ENCODE results near the gene PLEKHH1. TPM values are rescaled to one million over a fixed set of nuclear protein-coding genes. Genes with fewer than 3 reads are reported as not detected.
A peak's percentile ranks its signal among the peaks of the same experiment; 100 is the strongest.

The PLEKHH1 gene
- total RNA-seq, 1 donor from 2014 or later, result 0.13 TPM

DNA sequence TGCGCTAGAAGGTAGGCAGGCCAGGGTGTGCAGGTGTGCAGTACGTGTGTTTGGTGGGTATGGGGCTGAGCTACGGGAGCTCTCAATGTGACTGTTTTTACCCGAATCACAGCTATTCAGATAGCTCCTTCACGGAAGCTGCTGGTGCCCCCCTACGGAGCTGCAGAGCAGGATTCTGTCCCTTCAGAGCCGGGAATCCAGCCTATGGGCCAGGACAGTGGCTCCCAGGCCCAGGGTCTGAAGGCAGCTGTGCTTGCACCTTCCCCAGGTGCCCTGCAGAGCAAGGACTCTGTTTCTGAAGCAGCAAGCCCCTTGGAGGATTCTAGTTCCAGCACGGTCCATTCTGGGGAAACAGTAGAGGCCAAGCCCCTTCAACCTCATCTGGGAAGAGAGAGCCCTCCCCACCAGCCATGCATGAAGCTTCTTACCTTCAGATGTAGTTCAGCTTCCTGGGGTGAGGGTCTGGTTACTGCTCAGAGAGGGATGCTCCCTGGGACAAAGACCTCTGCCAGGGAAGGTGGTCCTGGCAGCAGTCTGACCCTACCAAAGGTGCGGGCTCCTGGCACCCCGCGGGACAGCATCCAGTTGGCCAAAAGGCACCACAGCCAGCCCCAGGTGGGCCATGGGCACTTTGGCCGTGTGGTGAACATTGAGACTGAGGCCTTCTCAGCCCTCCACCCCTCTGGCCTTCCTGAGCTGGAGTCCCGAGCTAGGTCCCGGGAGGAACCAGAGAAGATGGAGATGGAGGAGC, 29.1 kb downstream of the PLEKHH1 start:
- DNase-seq (ENCODE audit: low read depth in 2 of 2), result no peak

DNA sequence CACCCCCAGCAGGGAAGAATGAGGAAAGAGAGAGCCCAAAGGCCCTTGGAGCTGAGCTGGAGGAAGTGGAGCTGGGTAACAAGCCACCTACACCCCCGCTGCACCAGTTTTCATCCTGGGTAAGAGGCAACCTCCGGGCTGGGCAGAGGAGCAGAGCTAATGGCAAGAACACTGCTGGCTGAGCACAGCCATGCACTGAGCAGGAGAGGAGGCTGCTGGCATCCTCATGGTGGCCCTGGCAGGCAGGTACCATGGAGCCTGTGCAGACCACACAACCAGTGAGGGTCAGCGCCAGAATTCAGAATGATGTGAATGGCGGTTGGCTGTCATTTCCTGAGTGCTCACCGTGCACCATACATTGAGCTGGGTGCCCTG, 29.7 kb downstream of the PLEKHH1 start:
- no peak for DNase-seq (ENCODE audit: low read depth in 2 of 2)

DNA sequence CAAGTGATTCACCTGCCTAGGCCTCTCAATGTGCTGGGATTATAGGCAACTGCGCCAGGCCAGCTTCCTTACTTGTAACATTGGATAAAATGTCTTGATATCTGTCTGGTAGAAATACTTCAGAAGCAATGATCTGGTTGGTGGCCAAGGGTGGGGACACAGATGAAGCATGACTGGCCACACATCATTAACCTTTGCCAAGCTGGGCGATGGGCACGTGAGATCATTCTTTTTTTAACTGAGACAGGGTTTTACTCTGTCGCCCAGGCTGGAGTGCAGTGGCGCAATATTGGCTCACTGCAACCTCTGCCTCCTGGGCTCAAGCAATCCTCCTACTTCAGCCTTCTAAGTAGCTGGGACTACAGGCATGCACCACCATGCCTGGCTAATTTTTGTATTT, 31.1 kb downstream of the PLEKHH1 start:
- no peak for DNase-seq (ENCODE audit: low read depth in 2 of 2)

DNA sequence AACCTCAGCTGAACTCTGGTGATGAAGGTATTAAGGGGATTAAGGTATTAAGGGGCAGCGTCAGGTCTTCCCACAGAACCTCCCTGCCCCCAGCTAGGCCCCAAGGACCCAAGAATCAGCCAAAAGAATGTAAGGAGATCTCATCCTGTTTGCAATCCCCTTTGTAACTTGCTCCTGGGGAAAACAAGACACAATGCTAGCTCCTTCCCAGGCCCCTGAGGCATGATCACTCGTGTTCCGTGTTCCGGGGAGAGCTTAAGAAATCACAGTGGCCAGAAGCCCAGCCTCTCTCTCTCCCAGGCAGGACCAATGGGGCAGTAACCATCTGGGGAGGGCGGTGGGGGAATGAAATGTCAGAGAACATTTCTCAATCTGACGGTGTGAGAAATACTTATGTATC, 33.8 kb downstream of the PLEKHH1 start:
- DNase-seq (ENCODE audit: low read depth in 2 of 2), result no peak

DNA sequence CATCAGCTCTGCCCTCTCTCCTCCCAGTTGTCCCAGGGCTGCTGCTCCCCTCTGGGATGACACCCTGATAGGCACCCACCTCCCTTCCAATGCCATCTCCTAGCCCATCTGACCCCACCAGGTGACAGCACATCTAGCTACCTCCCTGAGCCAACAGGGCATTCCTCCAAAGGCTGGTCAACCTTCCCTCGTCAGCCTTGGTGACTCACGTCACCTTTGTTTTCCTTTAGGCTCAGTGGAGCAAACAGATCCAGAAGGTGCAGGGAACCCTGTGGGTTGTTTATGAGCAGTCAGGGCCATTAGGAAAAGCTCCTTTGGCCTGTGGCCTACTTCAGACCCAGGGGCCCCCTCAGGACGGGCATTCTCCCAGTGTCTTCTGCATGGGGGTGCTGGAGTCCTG, 34.6 kb downstream of the PLEKHH1 start:
- no peak for DNase-seq (ENCODE audit: low read depth in 2 of 2)

DNA sequence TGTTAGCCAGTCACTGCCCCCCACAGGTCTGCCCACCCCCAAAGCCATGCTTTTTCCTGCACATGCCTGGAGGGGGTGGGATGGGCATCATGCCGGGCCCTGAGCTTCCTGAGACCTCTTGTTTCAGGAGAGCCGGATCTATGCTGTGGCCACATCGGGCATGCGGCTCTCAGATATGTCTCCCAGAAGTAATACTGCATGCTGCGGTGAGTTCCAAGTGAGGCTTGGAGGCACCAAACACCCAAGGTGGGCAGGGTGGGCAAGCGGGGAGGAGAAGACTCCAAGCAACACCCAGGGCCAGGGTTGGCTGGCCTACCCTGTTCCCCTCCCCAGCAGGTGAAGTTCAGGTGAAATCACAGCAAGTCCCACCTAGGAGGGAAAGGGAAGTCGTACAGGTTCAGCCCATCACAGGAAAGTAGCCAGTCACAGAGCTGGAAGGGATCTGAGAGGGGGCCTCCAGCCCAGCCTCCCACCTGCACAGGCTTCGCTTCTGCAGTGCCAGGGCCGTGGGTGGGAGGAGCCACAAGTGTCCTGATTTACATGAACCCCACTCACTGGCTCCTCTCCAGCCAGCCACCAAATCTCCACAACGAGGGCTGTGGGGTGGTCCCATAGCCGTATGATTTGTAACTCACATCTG, 36.0 kb downstream of the PLEKHH1 start:
- DNase-seq (ENCODE audit: low read depth in 2 of 2), result no peak

DNA sequence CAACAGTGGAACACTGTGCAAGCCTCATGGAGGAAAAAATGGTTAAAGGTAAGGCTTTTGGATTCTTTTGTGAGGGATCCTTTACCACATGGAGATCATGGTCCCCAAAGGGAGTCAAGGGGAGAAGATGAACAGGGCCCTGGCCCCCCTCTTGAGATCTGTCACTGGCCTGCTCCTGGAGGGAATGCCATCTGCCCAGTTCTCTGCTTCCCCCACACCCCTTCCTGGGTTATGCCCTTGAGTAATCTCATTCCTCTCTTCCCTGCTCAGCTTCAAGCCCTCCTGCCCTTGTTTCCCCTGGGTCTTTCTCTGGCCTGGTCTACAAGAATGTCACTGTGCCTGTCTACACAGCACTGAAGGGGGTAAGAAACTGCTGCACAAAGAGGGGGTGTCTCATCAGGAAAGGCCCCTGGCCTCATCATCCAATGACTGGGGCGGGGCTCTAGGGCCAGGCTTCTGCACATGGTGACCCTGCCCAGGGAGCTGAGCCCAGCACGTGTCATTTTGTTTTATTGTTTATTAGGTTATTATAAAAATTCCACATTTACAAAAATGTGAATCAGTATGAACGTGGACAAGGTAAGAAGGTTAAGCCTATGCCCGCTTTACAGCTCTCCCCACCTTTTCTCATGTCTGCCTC, 36.7 kb downstream of the PLEKHH1 start:
- no peak for DNase-seq (ENCODE audit: low read depth in 2 of 2)

DNA sequence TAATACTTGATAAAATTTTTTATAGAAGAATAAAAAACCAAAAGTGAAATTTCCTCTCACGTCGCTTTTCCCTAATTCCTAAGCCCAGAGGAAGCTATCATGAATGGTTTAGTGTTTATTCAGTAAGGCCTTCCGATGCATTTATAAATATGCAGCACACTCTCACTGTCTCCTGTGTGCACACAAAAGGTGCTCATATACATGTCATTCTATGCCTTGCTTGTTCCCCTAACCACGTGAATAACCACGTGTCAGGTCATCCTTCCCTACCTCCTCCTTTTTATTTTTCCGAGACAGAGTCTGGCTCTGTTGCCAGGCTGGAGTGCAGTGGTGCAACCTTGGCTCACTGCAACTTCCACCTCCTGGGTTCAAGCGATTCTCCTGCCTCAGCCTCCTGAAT, 37.4 kb downstream of the PLEKHH1 start:
- no peak for DNase-seq (ENCODE audit: low read depth in 2 of 2)

DNA sequence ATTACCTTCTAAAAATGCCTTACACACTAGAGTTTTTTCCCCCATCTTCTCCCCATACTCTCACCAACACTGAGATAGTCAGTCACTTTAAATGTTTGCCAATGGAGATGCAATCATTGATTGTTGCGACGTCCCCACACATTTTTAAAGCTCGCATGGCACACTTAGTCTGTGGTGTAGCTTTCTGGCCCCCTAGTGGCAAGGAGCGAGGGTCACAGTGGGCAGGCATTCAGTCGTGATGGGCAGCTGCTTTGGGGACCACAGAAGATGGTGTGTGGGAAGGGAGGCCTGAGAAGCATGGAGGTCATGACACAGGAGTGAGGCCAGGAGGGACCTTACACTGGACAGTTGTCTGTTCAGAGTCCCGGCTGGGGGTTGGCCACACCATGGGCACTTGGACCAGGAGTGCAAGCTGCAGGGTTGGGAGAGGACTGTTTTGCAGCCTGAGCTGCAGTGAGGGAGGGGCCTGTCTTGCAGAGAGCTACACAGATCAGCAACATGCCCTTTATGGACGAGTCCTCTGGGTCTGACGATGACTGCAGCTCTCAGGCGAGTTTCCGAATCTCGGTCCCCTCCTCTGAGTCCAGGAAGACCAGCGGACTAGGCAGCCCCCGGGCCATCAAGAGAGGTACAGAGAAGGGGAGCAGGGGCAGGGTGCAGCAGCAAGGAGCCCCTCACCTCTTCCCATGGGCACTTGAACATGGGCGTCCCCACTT, 38.3 kb downstream of the PLEKHH1 start:
- DNase-seq (ENCODE audit: low read depth in 2 of 2), result peak; percentile 36 to 59

DNA sequence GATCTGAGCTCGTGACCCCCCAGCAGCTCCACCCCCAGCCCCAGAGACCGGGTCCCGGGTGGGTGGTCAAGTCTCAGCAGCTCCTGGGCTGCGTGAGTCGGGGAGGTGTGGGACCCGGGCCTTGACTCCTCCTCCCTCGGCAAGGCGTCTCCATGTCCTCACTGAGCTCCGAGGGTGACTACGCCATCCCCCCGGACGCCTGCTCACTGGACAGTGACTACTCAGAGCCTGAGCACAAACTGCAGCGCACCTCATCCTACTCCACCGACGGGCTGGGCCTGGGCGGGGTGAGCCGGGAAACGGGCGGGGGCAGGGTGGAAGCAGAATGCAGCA, 38.9 kb downstream of the PLEKHH1 start:
- DNase-seq (ENCODE audit: low read depth in 2 of 2), result no peak

DNA sequence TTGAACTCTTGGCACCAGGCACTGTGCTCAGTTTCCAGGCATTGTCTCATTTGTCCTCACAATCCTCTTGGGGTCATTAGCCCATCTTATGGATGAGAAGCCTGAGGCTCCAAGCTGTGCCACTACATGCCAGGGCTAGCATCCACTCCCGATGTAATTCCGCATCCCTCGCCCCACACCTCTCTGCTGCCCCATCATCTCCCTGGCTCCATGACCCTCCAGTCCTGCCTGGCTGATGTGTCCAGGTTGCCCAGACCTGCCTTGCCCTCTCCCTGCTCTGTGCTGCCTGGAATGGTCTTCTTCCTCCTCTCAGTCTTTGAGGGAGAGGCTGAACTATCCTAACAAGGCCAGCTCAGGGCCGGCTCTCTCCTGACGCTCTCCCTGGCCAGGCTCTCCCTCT, 39.5 kb downstream of the PLEKHH1 start:
- DNase-seq (ENCODE audit: low read depth in 2 of 2), result no peak

DNA sequence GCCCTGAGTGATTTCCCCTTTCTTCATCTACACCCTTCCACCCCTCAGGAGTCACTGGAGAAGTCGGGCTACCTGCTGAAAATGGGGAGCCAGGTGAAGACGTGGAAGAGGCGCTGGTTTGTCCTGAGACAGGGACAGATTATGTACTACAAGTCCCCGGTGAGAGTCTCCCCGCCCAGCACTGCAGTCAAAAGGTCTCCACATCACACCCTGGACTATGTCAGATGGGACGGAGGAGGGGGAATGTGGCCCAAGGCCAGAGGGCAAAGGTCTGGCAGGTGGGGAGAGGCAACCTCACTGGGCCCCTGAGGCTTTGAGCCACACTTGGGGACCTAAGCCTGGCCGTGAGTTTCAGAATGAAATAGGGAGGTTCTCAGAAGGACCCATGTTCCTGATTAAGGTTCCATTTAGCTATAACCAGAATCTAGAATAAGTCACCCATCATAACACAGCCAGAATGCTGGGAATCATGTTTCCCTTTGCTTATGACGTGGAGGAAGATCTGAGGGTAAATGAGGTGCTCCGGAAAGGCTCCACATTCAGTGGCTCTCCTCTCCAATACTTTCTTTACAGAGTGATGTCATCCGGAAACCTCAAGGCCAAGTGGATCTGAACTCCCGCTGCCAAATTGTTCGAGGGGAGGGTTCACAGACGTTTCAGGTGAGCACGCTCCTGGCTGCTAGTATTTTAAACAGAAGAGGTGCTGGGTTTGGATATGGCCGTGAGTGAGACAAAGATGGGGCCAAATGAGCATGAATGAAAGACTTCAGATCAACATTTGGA, 40.3 kb downstream of the PLEKHH1 start:
- no peak for DNase-seq (ENCODE audit: low read depth in 2 of 2)

DNA sequence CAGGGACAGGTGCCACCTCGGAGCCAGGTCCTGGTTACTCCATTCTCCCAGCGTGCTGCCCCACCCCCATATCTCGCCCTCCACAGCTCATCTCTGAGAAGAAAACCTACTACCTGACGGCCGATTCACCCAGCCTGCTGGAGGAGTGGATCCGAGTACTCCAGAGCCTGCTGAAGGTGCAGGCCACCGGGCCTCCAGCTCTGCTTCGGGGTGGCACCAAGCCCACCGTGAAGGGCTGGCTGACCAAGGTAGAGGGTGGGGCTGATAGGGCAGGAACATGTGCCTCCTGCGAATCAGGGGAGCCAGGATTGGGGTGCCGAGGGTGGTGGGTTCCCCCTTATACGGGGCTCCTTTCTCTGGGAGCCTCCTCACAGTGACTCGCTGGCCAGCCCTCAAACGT, 41.1 kb downstream of the PLEKHH1 start:
- DNase-seq (ENCODE audit: low read depth in 2 of 2), result no peak

DNA sequence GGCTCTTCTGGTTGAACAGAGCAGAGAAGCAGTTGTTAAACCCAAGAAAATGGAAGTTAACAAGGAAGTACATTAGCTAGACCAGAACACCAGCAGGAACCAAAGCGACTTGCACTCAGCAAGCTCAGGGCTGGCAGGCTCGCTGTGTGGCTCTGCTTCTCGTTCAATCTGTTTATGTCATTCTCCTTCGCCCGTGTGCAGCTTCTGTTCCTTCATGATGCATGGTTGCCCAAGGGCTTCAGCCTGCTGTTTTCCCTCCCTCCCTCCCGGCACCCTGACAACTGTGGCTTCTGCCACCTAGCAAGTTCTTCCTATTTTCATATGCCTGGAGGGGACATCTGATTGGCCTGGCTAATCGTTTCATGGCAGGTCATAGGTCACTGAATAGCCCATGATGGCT, 41.7 kb downstream of the PLEKHH1 start:
- DNase-seq (ENCODE audit: low read depth in 2 of 2), result no peak

DNA sequence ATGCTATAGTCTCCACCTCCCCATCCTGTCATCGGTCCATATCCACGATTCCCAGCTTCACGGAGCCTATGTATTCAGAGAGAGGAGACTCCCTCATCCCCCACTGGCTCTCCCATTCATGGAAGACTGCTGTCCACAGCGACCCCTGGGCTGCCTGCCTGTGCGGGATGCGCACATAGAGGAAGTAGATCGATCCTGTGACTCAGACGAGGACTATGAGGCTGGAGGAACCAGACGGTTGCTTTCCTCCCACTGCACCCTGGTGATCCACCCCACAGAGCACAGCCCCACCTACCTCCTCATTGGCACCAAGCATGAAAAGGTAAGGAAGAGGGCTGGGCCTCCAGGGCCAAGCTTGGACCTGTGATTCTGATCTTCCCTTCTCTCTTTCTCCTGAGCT, 42.6 kb downstream of the PLEKHH1 start:
- DNase-seq (ENCODE audit: low read depth in 2 of 2), result peak in 1 of 2 donors; percentile 5

DNA sequence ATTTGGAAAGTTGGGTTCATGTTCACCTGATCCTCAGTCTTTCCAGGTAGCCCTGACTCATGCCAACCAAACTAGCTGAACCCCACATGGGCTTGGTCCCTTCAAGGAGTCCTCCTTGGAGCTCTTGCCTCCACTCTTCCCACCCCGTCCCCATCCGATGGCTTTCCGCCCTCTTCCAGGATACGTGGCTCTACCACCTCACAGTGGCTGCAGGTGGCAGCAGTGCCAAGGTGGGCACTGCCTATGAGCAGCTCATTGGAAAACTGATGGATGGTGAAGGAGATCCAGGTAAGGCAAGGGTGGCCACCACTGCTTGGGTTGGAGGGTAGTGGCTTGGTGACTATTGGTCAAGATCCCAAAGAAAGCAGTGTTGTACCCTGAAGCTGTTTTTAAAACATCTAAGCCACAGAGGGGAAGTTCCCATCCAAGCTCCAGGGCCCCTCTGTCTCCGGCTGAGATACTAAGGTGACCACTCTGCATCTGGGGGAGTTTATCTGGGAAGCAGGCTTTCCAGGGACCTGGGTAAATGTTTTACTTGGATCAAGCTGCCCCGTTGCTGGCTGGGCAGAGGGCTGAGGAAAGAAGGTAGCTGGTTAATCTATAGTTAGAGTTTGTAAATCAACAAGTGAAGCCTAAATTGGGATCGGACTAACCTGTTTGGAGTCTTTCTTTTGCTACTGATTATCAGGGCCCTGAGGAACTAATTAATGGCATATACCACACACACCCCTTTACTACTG, 43.3 kb downstream of the PLEKHH1 start:
- no peak for DNase-seq (ENCODE audit: low read depth in 2 of 2)

DNA sequence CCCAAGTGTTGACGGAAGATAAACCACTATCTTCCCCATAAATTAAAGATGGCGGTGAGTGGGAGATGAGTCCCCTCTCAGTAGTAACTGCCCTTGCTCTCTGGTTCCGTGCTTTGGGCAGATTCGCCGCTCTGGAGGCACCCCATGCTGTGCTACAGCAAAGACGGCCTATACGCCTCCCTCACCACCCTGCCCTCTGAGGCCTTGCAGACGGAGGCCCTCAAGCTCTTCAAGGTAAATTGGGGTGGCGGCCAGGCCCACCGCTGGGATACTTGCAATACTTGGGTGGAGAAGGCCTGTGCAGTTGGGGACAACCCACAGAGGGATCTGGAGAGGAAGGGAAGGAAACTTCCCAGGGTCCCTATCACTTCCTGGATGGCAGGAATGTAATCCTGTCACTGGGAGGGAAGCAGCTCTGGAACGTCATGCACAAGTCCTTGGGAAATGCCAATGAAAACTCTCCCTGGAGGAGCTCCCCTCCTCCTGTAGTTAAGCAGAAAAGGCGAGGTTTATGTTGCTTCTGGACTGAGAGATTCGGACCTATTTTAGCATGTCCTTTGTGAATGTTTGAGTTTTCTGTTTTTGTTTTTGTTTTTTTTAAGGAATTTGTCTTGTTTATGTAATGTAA, 44.2 kb downstream of the PLEKHH1 start:
- DNase-seq (ENCODE audit: low read depth in 2 of 2), result no peak

DNA sequence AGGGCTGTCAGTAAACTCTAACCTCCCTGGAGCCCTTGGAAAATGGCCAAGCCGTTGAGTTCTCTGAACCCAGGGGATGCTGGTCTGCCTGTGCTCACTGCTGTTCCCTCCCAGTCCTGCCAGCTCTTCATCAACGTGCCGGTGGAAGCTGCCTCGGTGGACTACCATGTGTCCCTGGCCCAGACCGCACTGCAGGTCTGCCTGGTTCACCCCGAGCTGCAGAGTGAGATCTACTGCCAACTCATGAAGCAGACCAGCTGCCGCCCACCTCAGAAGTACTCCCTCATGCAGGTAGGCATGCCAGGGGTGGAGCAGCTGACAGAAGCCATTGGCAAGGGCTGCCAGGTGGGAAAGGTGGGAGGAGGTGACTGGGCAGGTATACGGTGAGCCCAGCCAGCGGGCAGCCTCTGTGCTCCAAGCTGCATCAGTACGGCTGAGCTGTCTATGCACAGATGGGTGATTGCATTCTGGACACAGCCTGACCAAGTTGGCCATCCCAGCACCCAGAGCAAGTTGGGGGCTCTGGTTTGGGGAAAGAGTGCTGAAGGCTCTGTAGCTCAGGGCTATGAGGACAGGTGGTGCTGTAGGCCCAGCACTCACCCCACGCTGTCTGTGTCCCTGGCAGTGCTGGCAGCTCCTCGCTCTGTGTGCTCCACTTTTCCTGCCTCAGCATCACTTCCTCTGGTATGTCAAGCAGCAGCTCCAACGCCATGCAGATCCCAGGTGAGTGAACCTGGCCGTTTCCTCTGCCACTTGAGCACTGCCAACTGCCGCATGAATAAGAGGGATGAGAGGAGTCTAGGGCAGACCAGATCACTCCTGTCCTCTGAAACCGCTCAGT, 45.0 kb downstream of the PLEKHH1 start:
- DNase-seq (ENCODE audit: low read depth in 2 of 2), result no peak

DNA sequence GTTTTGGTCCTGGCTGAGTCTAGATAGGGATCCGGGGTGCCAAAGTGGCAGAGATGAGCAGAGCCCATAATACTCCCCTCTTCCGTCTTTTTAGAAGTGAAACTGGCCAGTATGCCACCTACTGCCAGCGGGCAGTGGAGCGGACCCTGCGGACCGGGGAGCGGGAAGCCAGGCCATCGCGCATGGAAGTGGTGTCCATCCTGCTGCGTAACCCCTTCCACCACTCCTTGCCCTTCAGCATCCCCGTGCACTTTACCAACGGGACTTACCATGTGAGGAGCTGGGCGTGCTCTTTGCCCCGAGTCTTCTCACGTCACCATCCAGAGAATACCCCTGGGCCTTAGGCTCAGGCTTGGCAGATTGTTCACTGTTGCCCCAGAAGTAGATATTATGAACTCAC, 46.0 kb downstream of the PLEKHH1 start:
- DNase-seq (ENCODE audit: low read depth in 2 of 2), result no peak

DNA sequence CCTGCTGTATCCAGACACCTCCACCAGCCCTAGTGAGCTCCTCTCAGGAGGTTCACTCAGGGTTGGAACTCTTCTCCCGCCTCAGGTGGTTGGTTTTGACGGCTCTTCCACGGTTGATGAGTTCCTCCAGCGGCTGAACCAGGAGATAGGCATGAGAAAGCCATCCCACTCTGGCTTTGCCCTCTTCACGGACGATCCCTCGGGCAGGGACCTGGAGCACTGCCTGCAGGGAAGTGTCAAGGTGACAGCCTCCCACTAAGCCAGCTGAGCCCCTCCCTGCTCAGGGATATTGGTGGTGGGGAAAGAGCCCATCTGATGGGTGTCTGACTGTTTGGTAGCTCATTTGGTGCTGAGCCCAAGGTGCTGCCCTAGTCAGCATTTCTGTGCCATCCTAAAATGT, 46.5 kb downstream of the PLEKHH1 start:
- no peak for DNase-seq (ENCODE audit: low read depth in 2 of 2)

Data from dermis microvascular lymphatic vessel endothelial cell (primary cell).